OCI-M2 (cell line): ENCODE results near the gene TBC1D2B.

Experiments used
- DNase-seq: peaks from one replicate; lab custom pipeline; 2025; ENCODE audit not compliant: unreplicated experiment; lab: John Stamatoyannopoulos, UW

The TBC1D2B gene

DNA sequence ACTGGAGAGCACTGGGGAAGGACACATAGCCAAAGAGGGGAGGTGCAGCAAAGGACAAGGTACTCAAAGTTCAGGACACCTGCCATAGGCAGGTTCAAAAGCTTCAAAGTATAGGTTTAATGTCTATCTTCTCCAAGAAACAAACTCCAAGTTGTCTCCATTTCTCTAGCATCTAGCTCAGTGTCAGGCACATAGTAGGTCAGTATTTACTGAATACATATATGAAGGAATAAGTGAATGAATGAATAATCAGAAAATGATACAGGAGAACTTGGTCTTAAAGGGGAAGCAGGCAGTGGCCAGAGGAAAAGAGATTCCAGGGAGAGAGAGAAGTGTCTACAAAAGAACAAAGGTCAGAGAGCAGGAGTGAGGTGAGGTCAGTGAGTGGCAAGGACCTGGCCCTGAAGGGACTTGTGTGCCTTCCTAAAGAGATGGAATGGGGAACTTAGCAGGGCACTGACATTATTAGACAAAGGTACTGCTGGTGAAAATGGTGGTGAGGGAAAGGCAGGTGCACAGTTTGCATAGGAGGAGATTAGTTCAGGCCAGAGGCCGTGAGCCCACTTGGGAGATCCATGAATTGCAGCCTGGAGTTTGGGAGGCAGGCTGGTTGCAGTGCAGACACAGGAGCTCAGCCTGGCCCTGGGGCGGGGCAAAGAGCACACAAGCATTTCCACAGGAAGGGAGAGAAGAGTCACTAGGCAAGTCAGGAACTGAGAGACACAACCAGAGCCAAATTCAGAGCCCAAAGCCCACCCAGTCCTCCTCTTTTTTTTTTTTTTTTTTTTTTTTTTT lies 21.4 kb downstream of the TBC1D2B start:
- DNase-seq: no peak

DNA sequence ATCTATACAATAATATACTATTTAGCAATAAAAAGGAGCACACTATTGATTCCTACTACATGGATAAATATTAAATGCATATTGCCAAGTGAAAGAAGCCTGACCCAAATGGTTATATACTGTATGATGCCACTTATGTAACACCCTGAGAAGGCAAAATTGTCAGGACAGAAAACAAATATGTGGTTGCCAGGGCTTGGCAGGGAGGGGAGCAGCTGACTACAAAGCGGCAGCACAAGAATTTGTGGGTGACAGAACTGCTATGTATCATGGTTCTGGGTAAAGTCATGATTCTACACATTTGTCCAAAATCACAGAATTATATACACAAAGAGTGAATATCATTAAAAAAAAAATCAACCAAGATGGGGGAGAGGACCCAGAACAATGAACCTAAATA lies 22.5 kb downstream of the TBC1D2B start:
- DNase-seq: no peak

DNA sequence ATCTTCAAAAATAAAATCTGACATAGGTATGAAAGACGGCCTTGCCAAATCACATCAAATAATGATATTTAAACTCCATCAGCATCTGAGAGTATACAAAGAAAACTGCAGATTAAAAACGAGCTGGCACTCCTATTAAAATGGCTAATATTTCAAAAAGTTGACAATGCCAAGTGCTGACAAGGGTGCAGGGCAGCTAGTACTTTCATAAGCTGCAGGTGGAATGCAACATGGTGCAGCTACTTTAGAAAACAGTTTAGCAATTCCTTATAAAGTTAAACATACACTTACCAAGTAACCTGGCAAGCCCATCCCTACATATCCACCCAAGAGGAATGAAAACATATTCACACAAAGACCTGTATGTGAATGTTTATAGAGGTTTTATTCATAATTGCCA lies 23.0 kb downstream of the TBC1D2B start:
- DNase-seq: no peak

DNA sequence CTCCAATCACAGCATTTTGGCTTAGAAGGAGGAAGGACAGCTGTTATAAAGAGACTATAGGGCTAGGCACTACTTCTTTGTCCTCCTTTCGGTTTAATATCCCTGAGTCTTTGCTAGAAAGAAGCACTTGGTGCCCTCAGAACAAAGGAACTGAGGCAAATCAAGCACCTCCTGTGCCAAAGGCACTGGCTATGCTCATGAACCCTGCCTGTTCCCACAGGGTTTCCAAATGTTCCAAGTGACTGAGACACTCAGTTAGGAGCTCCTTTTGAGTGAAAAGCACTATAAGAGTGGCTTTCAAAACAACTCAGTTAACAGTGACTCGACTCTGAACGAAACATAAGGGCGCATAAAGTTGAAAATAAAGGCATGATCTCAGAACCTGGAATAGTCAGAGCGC lies 25.0 kb downstream of the TBC1D2B start:
- no peak for DNase-seq

DNA sequence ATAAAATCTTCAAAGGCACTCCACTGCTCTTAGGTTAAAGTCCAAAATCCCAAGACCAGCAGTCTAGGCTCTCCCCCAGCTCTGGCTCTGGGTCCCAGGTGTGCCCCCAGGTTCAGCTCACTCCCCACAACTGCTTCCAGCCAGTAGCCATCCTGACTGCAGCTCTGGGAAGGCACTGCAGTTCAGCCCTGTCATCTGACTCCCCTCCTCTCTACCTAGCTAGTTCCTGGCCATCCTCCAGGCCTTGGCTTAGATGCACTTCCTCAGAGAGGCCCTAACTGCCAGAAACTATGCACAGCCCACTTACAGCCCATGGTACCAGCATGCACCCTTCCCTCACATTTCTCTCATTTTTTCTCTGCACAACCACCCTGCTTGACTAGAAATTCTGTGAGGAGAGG lies 25.5 kb downstream of the TBC1D2B start:
- DNase-seq: no peak

DNA sequence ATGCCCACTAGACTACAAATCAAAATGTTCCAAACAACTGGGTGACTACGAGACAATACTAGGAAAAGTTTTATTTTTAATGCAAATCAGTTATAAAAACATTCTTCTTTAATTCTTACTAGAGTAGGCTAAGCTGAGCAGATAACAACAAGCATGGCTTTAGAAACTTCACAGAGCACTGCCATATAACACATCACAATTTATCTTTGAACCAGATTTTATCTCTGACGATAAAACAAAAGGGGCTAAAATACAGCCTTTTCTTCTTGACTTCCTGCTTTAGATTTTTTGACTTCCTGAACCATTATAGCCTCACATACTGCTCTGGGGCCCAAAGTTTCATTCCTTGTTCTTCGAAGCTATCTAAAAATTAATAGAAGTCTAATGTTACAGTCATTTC lies 25.9 kb downstream of the TBC1D2B start:
- DNase-seq: no peak

DNA sequence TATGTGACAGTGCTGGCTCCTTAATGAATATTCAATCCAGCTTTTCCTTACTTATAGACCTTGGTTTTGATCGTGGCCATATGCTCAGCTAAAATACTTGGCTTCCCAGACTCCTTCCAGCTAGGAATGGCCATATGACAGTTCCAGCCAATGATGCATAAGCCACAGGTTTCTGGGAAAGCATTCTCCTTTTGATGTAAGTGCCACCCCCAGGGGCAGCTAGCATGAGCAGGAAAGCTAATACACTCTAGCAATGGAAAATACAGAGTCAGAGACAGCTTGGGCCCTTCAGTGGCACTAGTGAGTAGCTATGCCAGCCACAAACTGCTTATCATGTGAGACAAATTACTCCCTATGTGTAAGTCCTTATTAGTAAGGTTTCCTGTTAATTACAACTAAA lies 26.7 kb downstream of the TBC1D2B start:
- no peak for DNase-seq

DNA sequence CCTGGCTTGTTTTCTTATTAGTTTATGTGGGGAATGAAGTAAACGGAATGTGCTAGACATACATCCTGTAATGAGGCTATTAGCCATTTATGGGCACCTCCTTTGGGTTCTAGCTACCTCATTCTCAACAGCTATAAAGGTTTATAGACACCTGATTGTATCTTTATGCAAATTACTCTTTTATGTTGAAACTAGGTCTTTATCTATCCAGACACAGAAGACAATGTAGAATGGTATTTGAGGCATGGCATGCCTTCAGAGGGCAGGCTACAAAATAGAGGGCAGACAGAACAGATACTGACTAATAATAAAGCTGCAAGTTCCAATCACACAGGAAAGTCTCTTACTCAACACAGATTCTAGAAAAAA lies 27.1 kb downstream of the TBC1D2B start:
- DNase-seq: no peak

DNA sequence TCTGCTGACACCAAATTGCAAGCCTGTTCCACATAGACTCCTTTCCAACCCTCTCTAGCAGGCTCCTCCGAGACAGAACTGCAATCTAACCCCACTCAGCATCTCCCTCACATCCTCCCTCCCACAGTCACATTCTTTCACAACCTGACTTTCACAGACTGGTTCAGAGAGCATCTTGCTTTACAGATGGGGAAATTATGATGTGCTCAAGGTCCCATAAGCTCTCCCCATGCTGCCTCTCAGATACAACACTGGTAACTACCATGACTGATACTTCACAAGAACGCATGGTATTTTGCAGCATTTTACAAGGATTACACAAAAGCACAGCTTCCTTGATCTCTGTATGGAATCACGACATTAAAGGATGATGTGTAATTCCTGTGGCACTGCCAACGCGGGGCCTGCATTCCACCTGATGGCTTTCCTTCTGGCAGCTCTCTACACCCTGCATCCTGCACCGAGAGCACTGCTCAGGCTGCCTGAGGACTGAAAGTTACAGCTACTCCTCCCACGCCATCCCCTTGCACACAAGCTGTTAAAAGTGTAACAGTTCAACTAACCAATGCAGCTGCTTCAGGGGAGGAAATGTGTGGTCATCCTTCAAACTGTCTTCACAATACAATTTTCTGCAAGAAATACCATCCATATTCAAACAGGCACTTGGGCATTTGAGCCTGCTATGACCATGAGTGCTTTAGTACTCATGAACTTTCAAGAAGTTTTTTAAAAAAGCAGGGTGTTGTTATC lies 27.6 kb downstream of the TBC1D2B start:
- DNase-seq: no peak

DNA sequence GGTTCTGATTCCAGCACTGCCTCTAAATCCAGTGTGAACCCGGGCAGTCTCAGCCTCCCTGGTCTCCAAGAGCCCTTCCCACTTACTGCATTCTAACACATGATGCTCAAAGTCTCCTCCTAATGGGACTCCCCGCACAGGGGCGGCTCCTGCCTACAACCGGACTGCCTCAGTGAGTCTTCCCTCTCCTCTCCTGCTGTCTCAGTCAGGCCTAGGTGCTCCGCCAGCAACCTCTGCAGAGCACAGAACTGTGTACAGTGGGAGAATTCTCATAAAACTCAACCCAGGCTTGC lies 28.9 kb downstream of the TBC1D2B start:
- no peak for DNase-seq

DNA sequence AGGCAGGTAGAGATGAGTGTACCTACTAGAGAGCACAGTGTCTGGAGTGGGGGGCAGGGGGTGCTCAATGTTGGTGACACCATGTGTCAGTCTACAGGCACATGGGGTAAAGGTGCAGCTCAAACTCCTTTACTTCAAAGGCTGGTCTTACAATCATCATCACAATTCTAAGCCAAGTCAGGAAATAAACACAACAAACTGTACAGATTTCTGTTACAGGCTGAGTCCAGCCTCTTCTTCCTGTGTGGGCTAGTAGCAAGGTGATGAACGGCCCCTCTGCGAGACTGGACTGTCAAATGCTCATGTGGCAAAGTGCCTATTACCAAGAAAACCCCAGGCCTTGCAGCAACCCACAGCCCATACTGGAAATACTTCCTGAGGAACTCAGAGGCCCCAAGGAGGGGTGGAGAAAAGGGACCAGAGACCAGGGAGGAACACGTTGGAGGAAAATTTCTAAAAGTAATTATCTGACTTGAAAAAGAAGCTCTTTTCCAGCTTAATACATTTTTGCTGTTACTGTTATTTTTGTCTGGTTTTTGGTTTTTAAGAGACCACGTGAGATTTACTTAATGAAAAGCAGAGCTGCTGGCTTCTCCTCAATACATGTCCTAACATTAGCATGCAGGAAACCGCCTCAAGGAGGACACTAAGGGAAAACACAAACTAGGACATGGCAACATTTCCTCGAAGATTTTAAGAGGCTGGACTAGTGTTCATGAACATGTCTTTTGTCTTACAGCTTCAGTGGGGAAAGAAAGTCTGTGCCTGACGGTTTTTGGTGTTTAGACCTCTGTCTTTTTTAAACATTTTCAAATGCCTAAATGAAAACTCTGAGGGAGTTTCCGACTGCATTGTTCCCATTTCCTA lies 29.5 kb downstream of the TBC1D2B start:
- no peak for DNase-seq

DNA sequence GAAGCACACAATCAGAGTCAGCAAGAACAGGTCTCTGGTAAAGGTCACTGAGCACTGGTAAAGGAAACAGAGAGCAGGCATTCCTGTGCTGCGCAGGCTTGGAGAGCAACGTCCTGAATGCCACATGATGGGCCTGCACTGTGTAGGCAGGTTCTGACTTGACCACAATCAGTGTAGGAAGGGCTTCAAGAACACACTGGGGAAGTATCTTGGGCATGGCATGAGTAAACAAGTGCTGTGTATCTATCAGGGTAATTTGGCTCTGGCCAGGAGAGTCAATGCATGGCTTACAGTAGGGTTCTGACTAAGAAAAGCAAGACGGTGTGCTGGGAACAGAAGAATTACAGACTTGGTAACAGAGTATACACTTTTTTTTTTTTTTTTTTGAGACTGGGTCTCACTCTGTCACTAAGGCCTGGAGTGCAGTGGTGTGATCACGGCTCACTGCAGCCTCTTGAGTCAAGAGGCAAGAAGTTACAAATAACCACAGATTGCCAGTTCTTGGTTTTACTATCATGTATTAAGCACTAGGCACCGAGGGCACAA lies 30.6 kb downstream of the TBC1D2B start:
- no peak for DNase-seq

DNA sequence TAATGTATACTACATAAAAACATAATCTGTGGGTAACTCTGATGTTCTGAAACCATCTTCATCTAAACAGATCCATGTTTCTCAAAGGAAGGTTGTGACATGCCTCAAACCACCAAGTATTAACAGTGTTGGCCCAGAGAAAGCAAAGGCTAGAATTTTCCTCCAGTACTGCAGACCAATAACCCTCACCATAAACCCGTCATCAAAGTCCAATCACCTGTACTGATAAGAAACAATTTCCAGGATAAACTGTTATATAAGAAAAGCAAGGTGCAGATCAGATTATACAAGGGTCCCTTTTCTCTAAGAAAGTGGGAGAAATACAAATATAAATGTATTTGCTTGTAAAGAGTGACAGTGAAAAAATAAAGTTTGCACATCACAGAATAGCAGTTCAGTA lies 32.3 kb downstream of the TBC1D2B start:
- DNase-seq: no peak

DNA sequence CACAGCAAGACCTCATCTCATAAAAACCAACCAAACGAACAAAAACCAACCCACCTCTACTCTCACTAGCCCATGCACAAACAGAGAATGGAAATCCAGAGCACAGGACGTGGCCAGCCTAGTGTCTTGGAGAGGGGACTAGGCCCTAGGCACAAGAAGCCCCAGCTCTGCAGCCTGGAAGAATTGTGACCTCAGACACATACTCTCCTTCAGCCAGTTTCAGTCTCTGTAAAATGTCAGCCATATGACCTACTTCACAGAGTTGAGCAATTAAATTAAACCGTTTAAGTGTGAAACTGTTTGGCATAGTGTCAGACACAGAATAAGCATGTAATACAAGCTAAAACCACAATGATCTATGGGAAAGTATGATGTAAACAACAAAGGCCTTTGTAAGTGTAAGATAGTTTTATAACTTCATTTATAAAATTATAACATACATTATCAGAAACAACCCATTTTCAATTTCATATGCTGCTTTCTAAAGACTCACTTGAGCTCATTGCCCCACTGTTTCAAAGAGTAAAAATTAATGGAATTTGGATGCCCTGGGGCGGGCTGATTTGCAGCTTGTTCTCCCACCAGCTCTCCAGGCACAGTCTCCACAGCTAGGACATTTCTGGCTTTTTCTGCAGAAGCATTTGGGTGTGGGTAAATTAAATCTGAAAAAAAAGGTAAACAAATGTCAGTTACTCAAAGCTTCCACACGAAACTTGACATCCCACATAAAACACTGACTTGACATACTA lies 32.9 kb downstream of the TBC1D2B start:
- DNase-seq: no peak

DNA sequence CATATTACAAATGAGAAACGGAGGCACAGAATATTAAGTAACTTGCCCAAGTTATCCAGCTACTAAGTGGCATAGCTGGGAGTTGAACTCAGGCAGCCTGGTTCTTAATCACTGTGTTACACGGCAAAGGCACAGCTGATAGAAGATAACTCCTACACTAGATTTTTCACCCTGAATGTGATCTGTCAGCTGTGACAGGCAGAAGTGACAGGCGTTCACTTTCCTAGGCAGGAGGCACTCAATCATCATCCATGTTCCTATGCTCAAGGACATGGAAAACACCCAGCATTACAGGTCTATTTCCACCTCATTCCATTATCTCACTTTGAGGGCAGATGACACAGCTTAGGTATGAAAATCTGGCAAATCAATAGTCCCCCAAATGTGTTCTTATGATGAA lies 35.6 kb downstream of the TBC1D2B start:
- DNase-seq: no peak

DNA sequence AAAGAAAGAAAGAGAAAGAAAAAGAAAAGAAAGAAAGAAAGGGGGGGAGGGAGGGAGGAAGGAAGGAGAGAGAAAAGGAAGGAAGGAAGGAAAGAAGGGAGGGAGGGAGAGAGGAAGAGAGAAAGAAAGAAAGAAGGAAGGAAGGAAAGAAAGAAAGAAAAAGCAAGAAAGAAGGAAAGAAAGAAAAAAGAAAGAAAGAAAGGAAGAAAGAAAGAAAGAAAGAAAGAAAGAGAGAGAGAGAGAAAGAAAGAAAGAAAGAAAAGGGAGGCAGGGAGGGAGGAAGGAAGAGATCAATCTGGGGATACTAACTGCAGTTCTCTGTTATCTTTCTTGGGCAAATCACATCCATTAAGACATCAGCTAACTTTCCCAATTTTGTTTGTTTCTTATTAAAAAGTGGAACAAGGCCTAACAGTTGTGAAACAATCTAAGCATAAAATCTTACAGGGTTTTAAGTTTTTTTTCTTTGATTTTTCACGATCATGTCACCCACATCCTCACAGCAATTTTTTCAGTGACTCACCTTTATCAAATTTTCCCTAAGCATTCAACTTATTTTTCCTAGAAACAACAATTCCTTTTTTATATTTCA lies 36.8 kb downstream of the TBC1D2B start:
- no peak for DNase-seq

DNA sequence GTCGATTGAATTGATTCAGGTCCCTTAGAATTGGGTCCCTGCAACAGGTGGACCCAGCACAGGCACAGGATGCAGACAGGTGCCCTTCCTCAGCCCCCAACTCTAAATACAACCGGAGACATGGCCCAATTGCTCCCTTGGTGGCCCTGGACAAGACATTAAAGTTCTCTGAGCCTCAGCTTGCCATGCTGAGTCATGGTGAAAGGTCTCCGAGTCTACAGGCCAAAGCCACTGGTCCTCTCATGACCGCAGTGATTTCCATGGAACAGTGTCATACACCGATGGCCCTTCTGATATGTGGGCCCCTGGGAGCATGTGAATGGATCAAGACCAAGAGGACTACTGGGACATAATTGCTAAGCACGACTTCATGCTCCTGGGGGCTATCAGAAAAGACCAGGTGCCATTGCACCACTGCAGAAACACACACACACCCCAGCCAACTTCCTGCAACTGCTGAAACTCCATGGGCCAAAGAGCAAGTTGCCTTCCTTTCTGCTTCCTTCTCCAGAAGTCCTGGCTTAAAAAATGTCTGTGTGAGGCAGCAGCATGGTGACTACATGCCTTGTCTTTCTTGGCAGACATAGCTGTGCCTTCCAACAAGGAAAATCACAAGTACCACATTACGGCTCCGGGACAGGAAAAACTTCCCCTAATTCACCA lies 38.8 kb downstream of the TBC1D2B start:
- DNase-seq: no peak

DNA sequence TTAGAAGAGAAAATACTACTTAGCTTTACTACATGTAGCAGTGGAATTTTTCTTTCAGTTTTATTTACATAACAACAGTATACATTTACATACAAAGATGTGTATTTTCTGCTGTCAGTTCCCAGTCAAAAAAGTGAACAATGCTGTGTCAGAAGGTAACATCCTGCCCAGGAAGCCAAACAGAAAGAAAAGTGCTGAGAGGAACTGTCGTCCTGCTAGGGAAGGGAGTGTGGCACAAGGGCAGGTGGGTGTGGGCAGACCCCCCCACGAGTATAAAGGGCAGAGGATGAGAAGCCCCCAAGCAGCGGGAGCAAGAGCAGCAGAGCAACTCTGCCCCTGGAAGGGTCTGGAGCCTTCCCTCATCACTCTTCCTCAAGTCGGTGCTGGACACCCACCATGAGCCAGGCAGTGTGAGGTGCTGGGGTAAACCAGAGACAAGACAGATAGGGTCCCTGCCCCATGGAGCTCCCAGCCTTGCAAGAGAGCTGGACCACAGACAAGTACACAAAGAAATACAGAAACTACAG lies 39.7 kb downstream of the TBC1D2B start:
- no peak for DNase-seq

DNA sequence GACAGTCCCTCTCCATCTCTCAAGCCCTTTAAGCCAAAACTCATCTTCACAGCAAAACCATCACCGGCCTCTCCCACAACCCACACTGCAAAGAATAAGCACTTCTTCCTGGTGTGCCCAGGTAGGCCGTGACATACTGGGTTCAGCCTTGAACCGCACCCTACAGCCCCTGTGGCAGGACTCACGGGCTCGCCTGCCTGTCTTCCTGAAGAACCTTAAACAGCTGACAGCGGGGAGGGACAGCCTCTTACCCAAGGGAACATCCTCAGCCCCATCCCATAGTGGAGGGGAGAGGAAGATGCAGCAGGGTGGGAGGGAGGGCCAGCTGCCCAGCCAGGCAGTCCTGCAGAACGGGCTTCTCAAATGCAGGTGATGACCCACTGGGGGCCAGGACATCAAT lies 40.2 kb downstream of the TBC1D2B start:
- DNase-seq: no peak
